ENCODE results near the gene KCNB1.

DNA sequence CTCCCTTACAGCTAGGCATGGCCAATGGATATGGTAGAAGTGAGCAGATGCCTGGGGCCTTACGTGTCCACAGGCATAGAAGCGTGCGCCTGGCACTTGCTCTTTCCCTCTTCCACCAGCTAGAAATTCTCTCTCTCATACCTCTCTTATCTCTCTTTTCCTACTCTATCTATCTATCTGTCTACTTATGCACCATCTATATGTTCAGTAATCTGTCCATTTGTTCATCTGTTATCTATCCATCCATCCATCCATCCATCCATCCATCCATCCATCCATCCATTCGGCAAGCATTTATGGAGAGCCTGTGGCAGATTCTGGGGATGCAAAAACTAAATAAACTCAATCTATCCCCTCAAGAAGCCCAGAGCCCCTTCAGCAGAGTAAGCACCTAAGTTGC lies 70.2 kb downstream of the KCNB1 start:
- TF ChIP-seq CTCF (IDR thresholded peaks at IDR 0.05), result no peak
- TF ChIP-seq EZH2 (IDR thresholded peaks at IDR 0.05; ENCODE audit: borderline replicate concordance, insufficient read depth, low read depth, low read length, poor library complexity, severe bottlenecking), result no peak

Data from B cell (primary cell).